ENCODE data around the gene OGFOD2. TPM values are rescaled to one million over a fixed set of nuclear protein-coding genes. Genes with fewer than 3 reads are reported as not detected.
"Not testable (repeated sequence)": the region's sequence is repeated elsewhere in the genome, so short reads cannot be mapped to it uniquely, and the experiment has no call there.

OGFOD2 gene
- 16.3 and 23.4 TPM in 2 replicates for total RNA-seq (2014; rRNA removed; shearing (Covaris generic))

DNA sequence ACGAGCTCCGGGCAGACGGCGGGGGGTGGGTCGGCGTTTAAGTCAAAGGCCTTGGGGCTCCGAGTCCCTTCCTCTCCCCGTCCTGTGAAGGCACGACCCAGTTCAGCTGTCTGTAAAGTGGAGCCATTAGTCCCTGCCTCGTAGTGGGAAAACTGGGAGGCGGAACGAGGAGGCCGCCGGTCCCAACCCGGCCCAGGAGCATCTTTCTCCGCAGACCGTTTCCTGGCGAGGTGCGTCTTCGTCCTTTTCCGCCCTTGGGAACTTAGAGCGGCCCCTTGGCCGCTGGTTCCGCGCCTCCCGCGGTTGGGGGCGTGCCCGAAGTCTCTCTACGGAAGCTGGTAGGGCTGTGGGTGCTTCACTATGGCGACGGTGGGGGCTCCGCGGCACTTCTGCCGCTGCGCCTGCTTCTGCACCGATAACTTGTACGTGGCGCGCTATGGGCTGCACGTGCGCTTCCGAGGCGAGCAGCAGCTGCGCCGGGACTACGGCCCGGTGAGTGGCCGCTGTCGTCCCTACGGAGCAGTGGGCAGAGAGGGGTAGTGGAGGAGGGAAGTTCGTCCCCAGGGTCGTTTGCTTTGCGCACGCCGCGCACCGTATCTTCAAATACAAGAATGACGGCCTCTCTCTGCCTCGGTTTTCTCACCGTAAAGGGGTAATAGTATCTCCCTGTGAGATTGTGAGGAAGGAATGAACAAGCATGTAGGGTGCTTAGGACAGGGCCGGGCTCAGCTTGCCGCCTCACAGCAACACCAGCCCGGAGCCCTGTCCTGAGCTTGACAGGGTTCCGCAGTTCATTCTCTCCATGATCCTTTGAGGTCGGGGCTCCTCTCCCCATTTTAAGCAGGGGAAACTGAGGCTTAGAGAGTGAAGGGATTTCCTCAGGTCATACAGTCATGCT, at the start of gene OGFOD2:
Gene OGFOD2, plus strand, starts transcription at position 353 of the 898 bp plus-strand sequence. Its CDS starts 8 bp downstream, at position 361.
- peaks cover 21% of the 10 kb centered on the region for H3K4me1 ChIP-seq (replicated peaks)
- peak within 1 kb of the TSS; percentile 94 for H3K27ac ChIP-seq
- DNase-seq (ENCODE audit: low read depth in 1 of 2, low spot score in 2 of 2): peak; percentile 87 to 90
- H3K9me3 ChIP-seq (replicated peaks): no peaks in the 10 kb centered on the region
- peaks cover 50% of the 10 kb centered on the region for H3K36me3 ChIP-seq
- H3K4me3 ChIP-seq: peak within 1 kb of the TSS; percentile 90
- H3K27me3 ChIP-seq (replicated peaks): no peaks in the 10 kb centered on the region

DNA sequence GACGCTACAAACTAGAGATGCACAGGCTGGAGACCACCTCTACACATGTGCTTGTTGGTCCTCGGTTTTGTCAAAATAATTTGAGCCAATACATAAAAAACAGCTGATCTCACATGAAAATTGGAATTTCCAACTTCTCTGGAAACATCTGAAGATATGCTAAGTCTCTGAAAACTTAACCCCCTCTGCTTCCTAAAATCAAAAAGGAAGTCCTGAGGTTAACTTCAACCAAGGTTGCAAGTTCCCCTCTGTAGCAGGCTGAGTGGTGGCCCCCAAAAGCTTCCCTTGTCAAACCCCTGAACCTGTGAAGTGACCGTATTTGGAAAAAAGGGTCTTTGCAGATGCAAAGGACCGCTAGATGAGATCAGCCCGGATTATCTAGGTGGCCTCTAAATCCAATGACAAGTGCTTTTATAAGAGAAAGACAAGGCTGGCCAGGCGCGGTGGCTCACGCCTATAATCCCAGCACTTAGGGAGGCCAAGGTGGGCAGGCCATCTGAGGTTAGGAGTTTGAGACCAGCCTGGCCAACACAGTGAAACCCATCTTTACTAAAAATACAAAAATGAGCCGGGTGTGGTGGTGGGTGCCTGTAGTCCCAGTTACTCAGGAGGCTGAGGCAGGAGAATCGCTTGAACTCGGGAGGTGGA, 47.2 kb upstream of the OGFOD2 start:
- Histone ChIP-seq H3K36me3 (no peaks in the 10 kb centered on the region), H3K4me1 (replicated peaks) (no peaks in the 10 kb centered on the region), H3K27ac (no peak overlapping the region), H3K9me3 (replicated peaks) (no peaks in the 10 kb centered on the region), H3K4me3 (no peak overlapping the region), H3K27me3 (replicated peaks) (no peaks in the 10 kb centered on the region)
- DNase-seq (ENCODE audit: low read depth in 1 of 2, low spot score in 2 of 2): no peak

GRCh38 chr12:122928404-122929147, 46.5 kb upstream of the OGFOD2 start:
- no peaks in the 10 kb centered on the region for H3K27me3 ChIP-seq (replicated peaks)
- no peaks in the 10 kb centered on the region for H3K4me1 ChIP-seq (replicated peaks)
- no peaks in the 10 kb centered on the region for H3K9me3 ChIP-seq (replicated peaks)
- H3K36me3 ChIP-seq: no peaks in the 10 kb centered on the region
- no peak overlapping the region for H3K27ac ChIP-seq
- DNase-seq (ENCODE audit: low read depth in 1 of 2, low spot score in 2 of 2): no peak
- no peak overlapping the region for H3K4me3 ChIP-seq

DNA sequence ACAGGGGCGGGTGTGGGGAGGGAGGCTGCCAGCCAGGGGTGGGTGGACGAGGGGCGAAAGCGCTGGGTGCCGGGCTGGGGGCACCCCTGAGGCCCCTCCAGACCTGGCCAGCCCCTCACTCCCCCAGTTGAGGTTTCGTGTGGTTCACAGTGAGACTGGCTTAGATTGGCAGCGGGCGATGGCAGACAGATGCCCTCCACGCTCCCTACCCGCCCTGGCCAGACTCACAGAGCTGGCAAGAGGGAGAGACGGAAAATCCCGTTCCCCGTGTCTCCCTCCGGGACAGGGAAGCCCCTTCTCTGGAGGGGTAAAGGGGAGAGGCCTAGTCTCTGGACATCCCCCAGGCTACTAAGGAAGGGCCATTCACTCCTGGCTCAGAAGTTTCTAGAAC, 45.9 kb upstream of the OGFOD2 start:
- no peaks in the 10 kb centered on the region for H3K36me3 ChIP-seq
- no peaks in the 10 kb centered on the region for H3K27me3 ChIP-seq (replicated peaks)
- no peaks in the 10 kb centered on the region for H3K4me1 ChIP-seq (replicated peaks)
- no peak for DNase-seq (ENCODE audit: low read depth in 1 of 2, low spot score in 2 of 2)
- H3K27ac ChIP-seq: no peak overlapping the region
- H3K9me3 ChIP-seq (replicated peaks): no peaks in the 10 kb centered on the region
- no peak overlapping the region for H3K4me3 ChIP-seq

GRCh38 chr12:122929812-122930211, 45.2 kb upstream of the OGFOD2 start:
- DNase-seq (ENCODE audit: low read depth in 1 of 2, low spot score in 2 of 2): no peak
- no peaks in the 10 kb centered on the region for H3K36me3 ChIP-seq
- no peaks in the 10 kb centered on the region for H3K9me3 ChIP-seq (replicated peaks)
- H3K4me1 ChIP-seq (replicated peaks): no peaks in the 10 kb centered on the region
- no peak overlapping the region for H3K27ac ChIP-seq
- H3K27me3 ChIP-seq (replicated peaks): no peaks in the 10 kb centered on the region
- H3K4me3 ChIP-seq: no peak overlapping the region

- no peak for DNase-seq (ENCODE audit: low read depth in 1 of 2, low spot score in 2 of 2)
- Histone ChIP-seq H3K9me3 (replicated peaks) (no peaks in the 10 kb centered on the region), H3K4me3 (no peak overlapping the region), H3K27ac (no peak overlapping the region), H3K27me3 (replicated peaks) (no peaks in the 10 kb centered on the region), H3K4me1 (replicated peaks) (no peaks in the 10 kb centered on the region), H3K36me3 (no peaks in the 10 kb centered on the region)
Measured at GRCh38 chr12:122932207-122932606, 42.8 kb upstream of the OGFOD2 start.

DNA sequence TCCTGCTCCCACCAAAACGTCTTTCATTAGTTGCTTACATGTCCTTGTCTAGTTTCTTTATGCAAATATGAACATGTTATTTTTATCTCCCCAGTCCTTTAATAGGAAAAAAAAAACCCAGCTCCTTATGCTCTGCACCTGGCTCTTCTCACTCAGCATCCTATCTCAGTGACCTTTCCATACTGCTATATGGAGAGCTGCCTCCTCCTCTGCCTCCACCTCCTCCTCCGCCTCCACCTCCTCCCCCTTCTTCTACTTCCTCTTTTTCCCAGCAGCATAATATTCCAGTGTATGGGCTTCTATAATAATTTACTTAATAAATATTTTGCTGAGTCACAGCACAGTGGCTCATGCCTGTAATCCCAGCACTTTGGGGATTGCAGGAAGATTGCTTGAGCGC, 40.3 kb upstream of the OGFOD2 start:
- DNase-seq (ENCODE audit: low read depth in 1 of 2, low spot score in 2 of 2): no peak
- H3K9me3 ChIP-seq (replicated peaks): no peaks in the 10 kb centered on the region
- no peaks in the 10 kb centered on the region for H3K27me3 ChIP-seq (replicated peaks)
- H3K36me3 ChIP-seq: no peaks in the 10 kb centered on the region; the same call in 1 of the 2 replicates
- no peak overlapping the region for H3K4me3 ChIP-seq
- H3K4me1 ChIP-seq (replicated peaks): peaks cover 8% of the 10 kb centered on the region
- no peak overlapping the region for H3K27ac ChIP-seq

DNA sequence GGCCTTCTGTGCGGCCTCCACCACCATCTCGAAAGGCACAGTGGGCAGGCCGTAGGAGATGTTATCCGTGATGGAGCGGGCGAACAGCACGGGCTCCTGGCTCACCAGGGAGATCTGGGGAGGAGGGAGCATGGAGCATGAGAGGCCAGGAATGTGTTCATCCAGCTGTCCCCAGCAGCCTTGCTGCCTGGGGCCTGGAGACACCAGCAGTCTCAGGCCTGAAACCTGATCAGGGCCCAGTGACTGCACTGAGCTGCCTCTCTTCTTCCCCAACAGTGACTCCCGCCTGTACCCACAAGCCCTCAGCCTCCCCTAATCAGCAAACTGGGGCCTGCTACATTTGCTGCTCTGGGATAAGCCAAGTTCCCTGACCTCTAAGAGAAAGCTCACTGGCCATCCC, 39.7 kb upstream of the OGFOD2 start:
- Histone ChIP-seq H3K36me3 (no peaks in the 10 kb centered on the region; the same call in 1 of the 2 replicates), H3K4me3 (no peak overlapping the region), H3K4me1 (replicated peaks) (peaks cover 8% of the 10 kb centered on the region), H3K9me3 (replicated peaks) (no peaks in the 10 kb centered on the region), H3K27ac (no peak overlapping the region), H3K27me3 (replicated peaks) (no peaks in the 10 kb centered on the region)
- DNase-seq (ENCODE audit: low read depth in 1 of 2, low spot score in 2 of 2): no peak

DNA sequence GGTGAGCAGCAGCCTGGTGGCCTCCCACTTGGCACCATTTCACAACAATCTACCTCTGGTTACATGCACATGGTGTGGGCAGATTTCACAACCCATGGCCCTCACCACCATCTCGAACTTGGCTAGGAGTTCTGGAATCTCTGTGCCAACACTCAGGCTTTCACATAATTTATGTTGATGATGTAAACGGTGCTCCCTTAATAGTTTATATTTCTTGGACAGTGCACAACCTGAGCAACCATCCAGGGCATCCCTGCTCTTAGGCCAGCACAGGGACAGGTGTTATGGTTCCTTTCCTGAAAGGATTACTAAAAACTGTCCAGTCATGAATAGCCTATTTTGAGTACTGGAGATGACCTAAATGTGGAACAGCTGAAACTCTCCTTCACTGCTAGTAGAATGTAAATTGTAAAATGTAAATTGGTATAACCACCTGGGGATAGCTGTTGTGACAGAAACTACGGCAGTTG, 37.4 kb upstream of the OGFOD2 start:
- Histone ChIP-seq H3K36me3 (no peaks in the 10 kb centered on the region; the same call in 1 of the 2 replicates), H3K9me3 (replicated peaks) (no peaks in the 10 kb centered on the region), H3K4me3 (no peak overlapping the region), H3K27ac (no peak overlapping the region), H3K4me1 (replicated peaks) (peaks cover 27% of the 10 kb centered on the region), H3K27me3 (replicated peaks) (no peaks in the 10 kb centered on the region)
- DNase-seq (ENCODE audit: low read depth in 1 of 2, low spot score in 2 of 2): no peak

DNA sequence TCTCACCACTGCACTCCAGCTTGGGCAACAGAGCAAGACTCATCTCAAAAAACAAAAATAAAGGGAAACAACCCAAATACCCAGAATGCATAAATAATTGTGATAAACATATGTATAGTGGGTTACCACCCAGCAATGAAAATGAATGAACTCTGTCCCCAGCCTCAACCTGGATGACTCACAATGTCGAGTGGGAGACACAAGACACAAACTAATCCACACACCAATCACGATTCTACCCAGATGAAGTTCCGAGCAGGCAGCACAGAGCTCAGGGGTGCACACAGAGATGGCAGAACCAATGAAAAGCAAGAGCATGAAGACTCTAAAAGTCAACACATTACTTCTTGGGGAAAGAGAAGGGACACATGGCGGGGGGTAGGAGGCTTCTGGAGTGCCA, 35.9 kb upstream of the OGFOD2 start:
- no peak overlapping the region for H3K4me3 ChIP-seq
- no peaks in the 10 kb centered on the region; the same call in 1 of the 2 replicates for H3K36me3 ChIP-seq
- H3K9me3 ChIP-seq (replicated peaks): no peaks in the 10 kb centered on the region
- no peaks in the 10 kb centered on the region for H3K27me3 ChIP-seq (replicated peaks)
- peaks cover 42% of the 10 kb centered on the region for H3K4me1 ChIP-seq (replicated peaks)
- no peak for DNase-seq (ENCODE audit: low read depth in 1 of 2, low spot score in 2 of 2)
- no peak overlapping the region for H3K27ac ChIP-seq

DNA sequence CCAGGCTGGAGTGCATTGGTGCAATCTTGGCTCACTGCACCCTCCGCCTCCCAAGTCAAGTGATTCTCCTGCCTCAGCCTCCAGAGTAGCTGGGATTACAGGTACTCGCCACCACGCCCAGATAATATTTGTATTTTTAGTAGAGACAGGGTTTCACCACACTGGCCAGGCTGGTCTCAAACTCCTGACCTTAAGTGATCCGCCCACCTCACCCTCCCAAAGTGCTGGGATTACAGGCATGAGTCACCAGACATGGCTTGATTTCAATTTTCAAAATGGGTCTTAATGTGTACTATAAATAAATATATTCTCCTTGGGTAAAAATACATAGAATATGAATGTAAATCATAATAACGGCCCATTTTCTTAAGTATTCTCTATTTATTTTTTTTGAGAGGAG, 33.7 kb upstream of the OGFOD2 start:
- H3K27ac ChIP-seq; H3K9me3 ChIP-seq (replicated peaks); DNase-seq (ENCODE audit: low read depth in 1 of 2, low spot score in 2 of 2); H3K4me3 ChIP-seq; H3K27me3 ChIP-seq (replicated peaks); H3K36me3 ChIP-seq: not testable (repeated sequence)
- peaks cover 60% of the 10 kb centered on the region for H3K4me1 ChIP-seq (replicated peaks)

DNA sequence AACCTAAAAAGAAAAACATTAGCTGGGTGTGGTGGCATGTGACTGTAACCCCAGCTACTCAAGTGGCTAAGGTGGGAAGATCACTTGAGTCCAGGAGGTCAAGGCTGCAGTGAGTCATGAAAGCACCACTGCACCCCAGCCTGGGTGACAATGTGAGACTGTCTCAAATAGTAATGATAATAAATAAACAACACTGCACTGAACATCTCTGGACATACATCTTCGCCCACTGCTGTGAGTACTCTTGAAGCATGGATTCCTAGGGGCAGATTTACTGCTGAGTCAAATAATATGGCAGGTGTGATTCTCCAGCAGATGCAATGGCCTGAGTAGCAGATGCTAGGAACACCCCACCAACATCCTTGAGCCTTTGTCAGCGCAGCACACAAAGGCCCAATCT, 32.4 kb upstream of the OGFOD2 start:
- H3K27ac ChIP-seq: no peak overlapping the region
- DNase-seq (ENCODE audit: low read depth in 1 of 2, low spot score in 2 of 2): peak; percentile 33 to 59
- H3K4me1 ChIP-seq (replicated peaks): peaks cover 73% of the 10 kb centered on the region
- H3K4me3 ChIP-seq: no peak overlapping the region
- H3K9me3 ChIP-seq (replicated peaks): no peaks in the 10 kb centered on the region
- no peaks in the 10 kb centered on the region for H3K27me3 ChIP-seq (replicated peaks)
- no peaks in the 10 kb centered on the region; the same call in 1 of the 2 replicates for H3K36me3 ChIP-seq

DNA sequence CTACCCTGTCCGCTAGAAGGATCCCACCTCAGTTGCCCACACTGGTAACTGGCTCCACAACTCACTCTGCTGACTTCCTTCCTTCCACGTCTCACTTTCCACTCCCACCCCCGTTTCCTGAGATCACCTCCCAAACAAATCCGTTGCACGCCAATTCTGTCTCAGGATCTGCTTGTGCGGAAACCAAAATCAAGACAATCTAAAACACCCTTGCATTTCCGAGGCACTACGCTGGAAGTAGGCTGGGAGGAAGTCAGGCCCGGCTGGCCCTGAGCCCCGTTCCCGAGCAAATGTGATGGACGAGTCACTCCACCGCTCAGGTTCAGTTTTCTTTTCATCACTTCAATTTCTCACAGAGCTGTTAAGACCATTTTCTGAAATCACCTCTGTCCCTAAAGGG, 31.8 kb upstream of the OGFOD2 start:
- peaks cover 5% of the 10 kb centered on the region for H3K36me3 ChIP-seq
- no peak overlapping the region for H3K4me3 ChIP-seq
- peaks cover 79% of the 10 kb centered on the region for H3K4me1 ChIP-seq (replicated peaks)
- H3K9me3 ChIP-seq (replicated peaks): no peaks in the 10 kb centered on the region
- no peak overlapping the region for H3K27ac ChIP-seq
- no peak for DNase-seq (ENCODE audit: low read depth in 1 of 2, low spot score in 2 of 2)
- no peaks in the 10 kb centered on the region for H3K27me3 ChIP-seq (replicated peaks)
